GM23338 (cell line): ENCODE data around the gene NTM. TPM values are rescaled to one million over a fixed set of nuclear protein-coding genes. Genes with fewer than 3 reads are reported as not detected.

ENCODE experiments used
- ATAC-seq: fragments of 200-7000 bp; cut with Tn5 transposase; 3 replicates; pipeline ENCODE4 v1.9.1; 2020
- DNase-seq: peaks from one replicate; pipeline ENCODE4 v3.0.0-alpha.2; 2015; ENCODE audit warnings: low spot score
- H2AFZ ChIP-seq: fragments of 200-600 bp; sonication (generic); 2 replicates; pipeline ENCODE4 v1.8.0; 2016; ENCODE audit warnings: antibody characterized with exemption, mild to moderate bottlenecking, moderate library complexity
- H3F3A ChIP-seq: fragments of 200-600 bp; sonication (generic); replicated peaks from 2 replicates; pipeline ENCODE4 v1.8.0; 2017; ENCODE audit warnings: antibody characterized with exemption, mixed run types, low read depth
- H3K27ac ChIP-seq: fragments of 200-600 bp; sonication (generic); 2 replicates; pipeline ENCODE4 v1.6.1; 2016; ENCODE audit warnings: low read depth
- H3K27me3 ChIP-seq: fragments of 200-600 bp; sonication (generic); 2 replicates; pipeline ENCODE4 v1.8.0; 2016; ENCODE audit warnings: mild to moderate bottlenecking, mixed run types, moderate library complexity; ENCODE audit not compliant: insufficient read depth
- H3K36me3 ChIP-seq: fragments of 200-600 bp; sonication (generic); 2 replicates; pipeline ENCODE4 v1.8.0; 2016; ENCODE audit warnings: mild to moderate bottlenecking; ENCODE audit not compliant: insufficient read depth
- H3K4me1 ChIP-seq: fragments of 200-600 bp; sonication (generic); 2 replicates; pipeline ENCODE4 v1.8.0; 2016; ENCODE audit warnings: mild to moderate bottlenecking, moderate library complexity; ENCODE audit not compliant: insufficient read depth
- H3K4me2 ChIP-seq: fragments of 200-600 bp; sonication (generic); 2 replicates; pipeline ENCODE4 v1.7.1; 2017; ENCODE audit warnings: mixed run types
- H3K4me3 ChIP-seq: fragments of 200-600 bp; sonication (generic); 2 replicates; pipeline ENCODE4 v1.6.1; 2016; ENCODE audit warnings: mixed run types
- H3K79me2 ChIP-seq: fragments of 200-600 bp; sonication (generic); replicated peaks from 2 replicates; pipeline ENCODE4 v1.8.0; 2017; ENCODE audit warnings: mild to moderate bottlenecking; ENCODE audit not compliant: insufficient read depth
- H3K9me2 ChIP-seq: fragments of 200-600 bp; sonication (generic); 2 replicates; pipeline ENCODE4 v1.8.0; 2017; ENCODE audit not compliant: insufficient read depth
- H4K20me1 ChIP-seq: fragments of 200-600 bp; sonication (generic); replicated peaks from 2 replicates; pipeline ENCODE4 v1.8.0; 2017; ENCODE audit warnings: mild to moderate bottlenecking; ENCODE audit not compliant: insufficient read depth
- H3K27ac Mint-ChIP-seq: 2 replicates; pipeline ENCODE4 v1.8.0; 2020; ENCODE audit warnings: inconsistent platforms, mild to moderate bottlenecking, moderate library complexity, mixed read lengths
- H3K27me3 Mint-ChIP-seq: 3 replicates; pipeline ENCODE4 v1.8.0; 2022; ENCODE audit warnings: low read depth, mild to moderate bottlenecking, moderate library complexity, mixed read lengths, inconsistent platforms; ENCODE audit not compliant: insufficient read depth, poor library complexity
- H3K36me3 Mint-ChIP-seq: 3 replicates; pipeline ENCODE4 v1.8.0; 2021; ENCODE audit warnings: low read depth, mild to moderate bottlenecking, inconsistent platforms, moderate library complexity, mixed read lengths
- H3K4me1 Mint-ChIP-seq: 3 replicates; pipeline ENCODE4 v1.8.0; 2020; ENCODE audit warnings: mild to moderate bottlenecking, inconsistent platforms, mixed read lengths
- H3K4me3 Mint-ChIP-seq: 3 replicates; pipeline ENCODE4 v1.8.0; 2021; ENCODE audit warnings: moderate library complexity, mild to moderate bottlenecking, inconsistent platforms, mixed read lengths
- H3K9me3 Mint-ChIP-seq: 3 replicates; pipeline ENCODE4 v1.8.0; 2020; ENCODE audit warnings: moderate library complexity, mild to moderate bottlenecking, inconsistent platforms, mixed read lengths
- CREB1 ChIP-seq: fragments of 250-450 bp; sonication (Bioruptor Pico); IDR thresholded peaks from 2 replicates; pipeline ENCODE4 v1.5.0; 2020; ENCODE audit warnings: low read depth, mild to moderate bottlenecking, moderate library complexity
- CTCF ChIP-seq, 2 experiments: fragments of 200-600 bp in 1 of 2; sonication (generic) in 1 of 2; conservative IDR thresholded peaks; 2 replicates each; pipeline versions ENCODE4 v1.5.1 to v1.6.1; 2016 to 2017; ENCODE audit warnings: antibody characterized with exemption in 2 of 2, low read depth in 2 of 2, mild to moderate bottlenecking in 2 of 2, moderate library complexity in 1 of 2
- ETS1 ChIP-seq: IDR thresholded peaks from 2 replicates; pipeline ENCODE4 v1.6.1; 2016; ENCODE audit warnings: antibody characterized with exemption
- EZH2 ChIP-seq: fragments of 200-600 bp; sonication (generic); IDR thresholded peaks from one replicate; pipeline ENCODE4 v1.8.0; 2017; ENCODE audit warnings: antibody characterized with exemption, mild to moderate bottlenecking, low read depth; ENCODE audit not compliant: unreplicated experiment
- EZH2phosphoT487 ChIP-seq: fragments of 200-600 bp; sonication (generic); IDR thresholded peaks from one replicate; pipeline ENCODE4 v1.8.1; 2018; ENCODE audit warnings: antibody characterized with exemption; ENCODE audit not compliant: unreplicated experiment
- JUNB ChIP-seq: IDR thresholded peaks from one replicate; pipeline ENCODE4 v1.6.1; 2016; ENCODE audit warnings: antibody characterized with exemption; ENCODE audit not compliant: unreplicated experiment
- NANOG ChIP-seq: IDR thresholded peaks from 2 replicates; pipeline ENCODE4 v1.6.1; 2016; ENCODE audit warnings: antibody characterized with exemption, borderline replicate concordance
- POLR2AphosphoS5 ChIP-seq: IDR thresholded peaks from 2 replicates; pipeline ENCODE4 v1.6.1; 2016; ENCODE audit warnings: antibody characterized with exemption, low read depth
- REST ChIP-seq: IDR thresholded peaks from one replicate; pipeline ENCODE4 v1.6.1; 2018; ENCODE audit warnings: antibody characterized with exemption; ENCODE audit not compliant: unreplicated experiment
- STAT1 ChIP-seq: IDR thresholded peaks from one replicate; pipeline ENCODE4 v1.6.1; 2016; ENCODE audit warnings: antibody characterized with exemption; ENCODE audit not compliant: unreplicated experiment
- ZNF114 ChIP-seq: fragments of 250-450 bp; sonication (Bioruptor Pico); IDR thresholded peaks from 2 replicates; pipeline ENCODE4 v1.5.0; 2020; ENCODE audit warnings: mild to moderate bottlenecking, moderate library complexity
- ZNF331 ChIP-seq: fragments of 250-450 bp; sonication (Bioruptor Pico); IDR thresholded peaks from 2 replicates; pipeline ENCODE4 v1.5.0; 2020; ENCODE audit warnings: low read depth, mild to moderate bottlenecking, moderate library complexity
- ZNF462 ChIP-seq: fragments of 250-450 bp; sonication (Bioruptor Pico); IDR thresholded peaks from 2 replicates; pipeline ENCODE4 v1.5.0; 2020; ENCODE audit warnings: mild to moderate bottlenecking, moderate library complexity
- polyA plus RNA-seq: library from polyadenylated mRNA; unstranded; fragments of >200 nt; fragmentation: Nextera tagmentation; extraction: Ambion mirVana; gene quantifications from 2 replicates; pipeline ENCODE4 v1.2.1, GENCODE V29; 2016
- total RNA-seq: library from RNA; depleted of rRNA; stranded (reverse); fragments of >200 nt; shearing (Covaris generic); gene quantifications from 2 replicates; pipeline ENCODE4 v1.2.3, GENCODE V29; 2014

Gene NTM
- total and polyA plus RNA-seq, 2 experiments from 2014 or later, result 10.6 to 14.6 TPM

GRCh38 chr11:132118661-132119060 is 748.2 kb downstream of the NTM start:
- no peaks in the 10 kb centered on the region for H3K79me2 ChIP-seq
- H3K27ac Mint-ChIP-seq, result no peak overlapping the region
- no peaks in the 10 kb centered on the region for H4K20me1 ChIP-seq
- TF ChIP-seq EZH2phosphoT487, result no peak
- TF ChIP-seq CREB1 (CRISPR knock-in tag), result no peak
- no peak for TF ChIP-seq JUNB
- TF ChIP-seq ZNF462 (CRISPR knock-in tag), result no peak
- TF ChIP-seq EZH2, result no peak
- TF ChIP-seq ZNF114 (CRISPR knock-in tag), result no peak
- no peak for TF ChIP-seq STAT1
- TF ChIP-seq POLR2AphosphoS5, result no peak
- TF ChIP-seq REST, result no peak
- no peak for TF ChIP-seq ETS1
- TF ChIP-seq ZNF331 (CRISPR knock-in tag), result no peak
- no peak for TF ChIP-seq NANOG
- no peak for TF ChIP-seq CTCF (conservative IDR thresholded peaks at IDR 0.05; ENCODE audit: low read depth in 2 of 2)
- no peak overlapping the region for H3K4me2 ChIP-seq
- H3K27me3 ChIP-seq, result no peaks in the 10 kb centered on the region
- DNase-seq (no peak), ATAC-seq (no peak)
- H3K4me1 ChIP-seq, result peaks cover 55% of the 10 kb centered on the region
- H3K9me2 ChIP-seq, result peaks cover 7% of the 10 kb centered on the region
- H2AFZ ChIP-seq, result no peak overlapping the region
- no peak overlapping the region for H3K27ac ChIP-seq
- no peaks in the 10 kb centered on the region; the same call in 1 of the 2 replicates for H3F3A ChIP-seq
- H3K36me3 Mint-ChIP-seq, result no peaks in the 10 kb centered on the region
- H3K27me3 Mint-ChIP-seq, result peaks cover 3% of the 10 kb centered on the region
- peaks cover 63% of the 10 kb centered on the region for H3K4me1 Mint-ChIP-seq
- no peak overlapping the region for H3K4me3 Mint-ChIP-seq
- H3K36me3 ChIP-seq, result no peaks in the 10 kb centered on the region
- no peaks in the 10 kb centered on the region for H3K9me3 Mint-ChIP-seq
- H3K4me3 ChIP-seq, result no peak overlapping the region
